Stimulated activated CD4-positive, alpha-beta T cell treated with anti-CD3 and anti-CD28 coated beads, Interleukin-4, amount 100 ng/mL, for 24 hours (primary cell): ENCODE measurements around the gene RAB8B.
"Not testable (repeated sequence)": the region's sequence is repeated elsewhere in the genome, so short reads cannot be mapped to it uniquely, and the experiment has no call there.

Experiments
- DNase-seq: peaks from one replicate; pipeline ENCODE4 v3.0.0-alpha.2; 2020

RAB8B gene

GRCh38 chr15:63210151-63211091 is 21.0 kb downstream of the RAB8B start:
- no peak for DNase-seq

GRCh38 chr15:63211092-63211490 is 21.7 kb downstream of the RAB8B start:
- DNase-seq: no peak

GRCh38 chr15:63211549-63211948 is 22.1 kb downstream of the RAB8B start:
- DNase-seq: no peak

- peak; percentile 28 for DNase-seq
Observed at GRCh38 chr15:63212050-63213004, 22.9 kb downstream of the RAB8B start.

- DNase-seq: no peak
Observed at GRCh38 chr15:63218100-63218808, 28.8 kb downstream of the RAB8B start.

- DNase-seq: no peak
Observed at GRCh38 chr15:63219196-63219710, 29.8 kb downstream of the RAB8B start.

- no peak for DNase-seq
Observed at GRCh38 chr15:63221346-63221745, 31.9 kb downstream of the RAB8B start.

- DNase-seq: no peak
Observed at GRCh38 chr15:63223463-63223862, 34.1 kb downstream of the RAB8B start.

GRCh38 chr15:63225381-63225780 is 36.0 kb downstream of the RAB8B start:
- no peak for DNase-seq

GRCh38 chr15:63226155-63226883 is 36.9 kb downstream of the RAB8B start:
- DNase-seq: no peak

- DNase-seq: no peak
Observed at GRCh38 chr15:63226966-63227401, 37.6 kb downstream of the RAB8B start.

- no peak for DNase-seq
Observed at GRCh38 chr15:63227689-63228088, 38.3 kb downstream of the RAB8B start.

- no peak for DNase-seq
Observed at GRCh38 chr15:63231206-63231605, 41.8 kb downstream of the RAB8B start.

GRCh38 chr15:63231706-63232105 is 42.3 kb downstream of the RAB8B start:
- DNase-seq: no peak

GRCh38 chr15:63232405-63232804 is 43.0 kb downstream of the RAB8B start:
- no peak for DNase-seq

- DNase-seq: no peak
Observed at GRCh38 chr15:63232943-63233342, 43.5 kb downstream of the RAB8B start.

GRCh38 chr15:63233667-63234423 is 44.4 kb downstream of the RAB8B start:
- no peak for DNase-seq

GRCh38 chr15:63234451-63234870 is 45.1 kb downstream of the RAB8B start:
- DNase-seq: no peak

GRCh38 chr15:63236272-63236671 is 46.9 kb downstream of the RAB8B start:
- no peak for DNase-seq

- DNase-seq: not testable (repeated sequence)
Observed at GRCh38 chr15:63237086-63237485, 47.7 kb downstream of the RAB8B start.

- DNase-seq: no peak
Observed at GRCh38 chr15:63238171-63238570, 48.8 kb downstream of the RAB8B start.
